Kidney (tissue), 14 donors: Measurements from ENCODE around the gene CHAF1B. TPM values are rescaled to one million over a fixed set of nuclear protein-coding genes. Genes with fewer than 3 reads are reported as not detected.

Experiments
- DNase-seq, 5 donors: peaks; one replicate each; pipeline ENCODE4 v3.0.0-alpha.2; 2013 to 2020
- FAIRE-seq: peaks from 2 replicates; lab custom pipeline; 2012; peaks lifted over from hg19 to GRCh38; lab: Jason Lieb, UNC
- H3K27ac ChIP-seq, 2 donors: one replicate each; pipeline ENCODE4 v1.7.0; 2013; ENCODE audit warnings: low read depth in 2 of 2, low read length in 2 of 2, inconsistent platforms in 1 of 2
- H3K27me3 ChIP-seq: one replicate; pipeline ENCODE4 v1.7.1; 2013; ENCODE audit warnings: low read length, inconsistent platforms; ENCODE audit not compliant: control insufficient read depth, insufficient read depth
- H3K36me3 ChIP-seq, 3 donors: one replicate each; pipeline versions ENCODE4 v1.7.0 to v1.7.1; 2013; ENCODE audit warnings: low read length in 3 of 3, control low read depth in 1 of 3, inconsistent platforms in 1 of 3; ENCODE audit not compliant: insufficient read depth in 3 of 3, control insufficient read depth in 2 of 3
- H3K4me1 ChIP-seq, 3 donors: one replicate each; pipeline versions ENCODE4 v1.7.0 to v1.7.1; 2013; ENCODE audit warnings: low read length in 3 of 3, inconsistent platforms in 1 of 3, low read depth in 1 of 3; ENCODE audit not compliant: control insufficient read depth in 2 of 3, insufficient read depth in 2 of 3
- H3K4me3 ChIP-seq, 3 donors: one replicate each; pipeline versions ENCODE4 v1.7.0 to v1.8.1; 2013; ENCODE audit warnings: low read length in 3 of 3, control low read depth in 1 of 3, inconsistent platforms in 1 of 3
- H3K9ac ChIP-seq, 3 donors: one replicate each; pipeline versions ENCODE4 v1.7.0 to v1.7.1; 2013; ENCODE audit warnings: low read length in 3 of 3, control low read depth in 1 of 3, inconsistent platforms in 1 of 3
- H3K9me3 ChIP-seq, 3 donors: one replicate each; pipeline versions ENCODE4 v1.7.0 to v1.7.1; 2013; ENCODE audit warnings: low read length in 3 of 3, control low read depth in 1 of 3, inconsistent platforms in 1 of 3; ENCODE audit not compliant: control insufficient read depth in 2 of 3, insufficient read depth in 1 of 3
- intact Hi-C: fragments of 100-400 bp; cut with DNase I; formaldehyde crosslinking; loops from one replicate; pipeline ENCODE4 v1.11.1; 2022
- polyA plus RNA-seq: library from polyadenylated mRNA; stranded (reverse); fragments of 350-450 nt; fragmentation: Illumina TruSeq; extraction: RNeasy Lipid Tissue Mini Kit (QIAGEN cat#74804); gene quantifications from one replicate; pipeline ENCODE4 v1.2.3, GENCODE V29; 2014; ENCODE audit warnings: low read depth, low replicate concordance; ENCODE audit not compliant: insufficient read depth
- total RNA-seq: library from RNA; stranded (reverse); fragmentation: NEBNext Ultra II Directional; extraction: Animal tissue kit (Norgen Biotek cat#: 25700); gene quantifications from one replicate; pipeline ENCODE4 v1.2.1, GENCODE V29; 2021
- TF ChIP-seq, protein P1 (sequence below): IDR thresholded peaks from 3 replicates; pipeline ENCODE4 v1.5.1; 2012; ENCODE audit warnings: mild to moderate bottlenecking, moderate library complexity, borderline replicate concordance; ENCODE audit not compliant: insufficient read depth; ENCODE audit errors: extremely low read depth
- donor health status: control.
- donor health status: control.
- donor health status: control.
- donor health status: control.
- donor health status: control.
- donor health status: DM: yes; HTN: yes; CAD: no.
- donor health status: Normal renal cell carcinoma (clear cell type).

CHAF1B gene
- total and polyA plus RNA-seq, 2 donors from 2014 or later, result 1.0 to 2.5 TPM

DNA sequence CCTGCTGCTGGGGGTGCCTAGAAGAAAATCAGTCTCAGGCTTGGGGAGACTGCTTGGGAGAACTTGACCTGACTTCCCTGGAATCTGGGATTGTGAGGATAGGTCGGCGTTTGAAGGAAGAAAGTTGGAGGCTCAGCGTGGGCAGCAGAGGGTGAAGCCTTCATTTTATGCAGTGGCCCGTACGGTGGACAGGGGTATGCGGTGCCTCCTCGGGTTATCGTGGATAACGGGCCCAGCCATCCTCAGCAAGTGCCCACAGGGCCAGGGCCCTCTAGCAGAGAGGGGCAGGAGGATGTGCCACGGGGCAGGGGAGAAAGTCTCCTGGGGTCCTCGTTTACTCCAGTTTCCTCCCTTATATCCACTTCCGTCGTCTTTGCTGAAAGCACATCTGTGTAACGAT, 34.0 kb downstream of the CHAF1B start:
- no peak for FAIRE-seq
- intact Hi-C loops, result no loop called here
- Histone ChIP-seq H3K27me3 (no peaks in the 10 kb centered on the region), H3K4me3 (no peak overlapping the region), H3K27ac (no peak overlapping the region), H3K36me3 (no peaks in the 10 kb centered on the region), H3K9ac (no peak overlapping the region), H3K4me1 (no peaks in the 10 kb centered on the region), H3K9me3 (no peaks in the 10 kb centered on the region)
- DNase-seq, result peak in 1 of 5 donors; percentile 23
- TF ChIP-seq, protein P1, sequence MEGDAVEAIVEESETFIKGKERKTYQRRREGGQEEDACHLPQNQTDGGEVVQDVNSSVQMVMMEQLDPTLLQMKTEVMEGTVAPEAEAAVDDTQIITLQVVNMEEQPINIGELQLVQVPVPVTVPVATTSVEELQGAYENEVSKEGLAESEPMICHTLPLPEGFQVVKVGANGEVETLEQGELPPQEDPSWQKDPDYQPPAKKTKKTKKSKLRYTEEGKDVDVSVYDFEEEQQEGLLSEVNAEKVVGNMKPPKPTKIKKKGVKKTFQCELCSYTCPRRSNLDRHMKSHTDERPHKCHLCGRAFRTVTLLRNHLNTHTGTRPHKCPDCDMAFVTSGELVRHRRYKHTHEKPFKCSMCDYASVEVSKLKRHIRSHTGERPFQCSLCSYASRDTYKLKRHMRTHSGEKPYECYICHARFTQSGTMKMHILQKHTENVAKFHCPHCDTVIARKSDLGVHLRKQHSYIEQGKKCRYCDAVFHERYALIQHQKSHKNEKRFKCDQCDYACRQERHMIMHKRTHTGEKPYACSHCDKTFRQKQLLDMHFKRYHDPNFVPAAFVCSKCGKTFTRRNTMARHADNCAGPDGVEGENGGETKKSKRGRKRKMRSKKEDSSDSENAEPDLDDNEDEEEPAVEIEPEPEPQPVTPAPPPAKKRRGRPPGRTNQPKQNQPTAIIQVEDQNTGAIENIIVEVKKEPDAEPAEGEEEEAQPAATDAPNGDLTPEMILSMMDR, result no peak

DNA sequence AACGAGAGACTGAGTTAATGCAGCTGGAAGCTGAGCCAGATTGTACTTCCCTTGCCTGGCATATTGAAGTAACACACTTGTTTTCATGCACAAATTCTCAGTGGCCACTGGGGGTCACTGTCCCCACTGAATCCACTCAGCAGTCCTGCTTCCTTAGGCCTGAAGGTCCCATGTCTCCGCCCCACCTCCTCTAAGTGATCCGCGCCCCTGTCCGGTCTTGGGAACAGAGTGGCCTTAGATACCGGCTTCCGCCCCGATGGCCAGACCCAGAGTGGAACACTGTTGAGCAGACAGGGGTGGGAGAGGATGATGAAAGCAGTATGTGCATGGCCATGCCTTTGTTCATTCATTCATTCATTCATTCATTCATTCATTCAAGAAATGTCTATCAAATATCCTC, 34.8 kb downstream of the CHAF1B start:
- FAIRE-seq (no peak), DNase-seq (peak; percentile 90 to 97 (median 94))
- Histone ChIP-seq H3K9me3 (no peaks in the 10 kb centered on the region), H3K4me1 (no peaks in the 10 kb centered on the region), H3K4me3 (no peak overlapping the region), H3K27me3 (no peaks in the 10 kb centered on the region), H3K9ac (no peak overlapping the region), H3K36me3 (no peaks in the 10 kb centered on the region), H3K27ac (no peak overlapping the region)
- intact Hi-C loops, result no loop called here
- TF ChIP-seq, protein P1, result peak; percentile 88

DNA sequence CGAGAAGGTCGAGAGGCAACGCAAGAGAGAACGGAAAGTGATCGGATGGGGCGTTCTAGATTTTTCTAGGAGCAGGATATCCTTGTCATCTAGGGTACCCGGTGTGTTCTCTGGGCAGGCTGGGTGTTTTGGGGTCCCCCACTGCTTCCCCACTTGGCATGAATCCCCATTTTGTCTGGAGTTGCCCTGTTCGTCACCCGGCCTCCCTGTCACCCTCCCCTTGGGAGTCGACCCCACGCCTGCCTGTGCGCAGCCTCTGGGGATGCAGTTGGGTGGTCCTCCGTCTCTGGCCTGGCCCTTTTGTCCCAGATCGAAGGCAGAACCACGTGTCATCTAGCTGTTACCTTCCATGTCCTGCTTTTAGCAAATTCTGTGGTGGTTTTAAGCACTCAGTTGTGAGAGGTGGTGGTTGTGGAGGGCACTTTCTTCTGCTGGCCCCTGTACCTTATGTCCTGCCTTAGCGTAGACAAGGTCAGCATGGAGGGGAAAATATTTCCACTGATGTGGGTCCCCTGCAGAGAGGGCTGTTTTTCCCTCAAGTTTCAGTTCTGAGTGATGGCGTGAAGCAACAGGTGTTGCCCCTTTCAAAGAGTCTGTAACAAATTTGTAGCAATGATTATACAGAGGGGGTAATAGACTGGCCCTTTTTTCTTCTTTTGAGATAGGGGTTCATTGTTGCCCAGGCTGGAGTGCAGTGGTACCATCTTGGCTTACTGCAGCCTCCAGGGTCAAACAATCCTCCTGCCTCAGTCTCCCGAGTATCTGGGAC, 35.6 kb downstream of the CHAF1B start:
- no peak for FAIRE-seq
- TF ChIP-seq, protein P1, result no peak
- intact Hi-C loops, result no loop called here

More for the DNA sequence above, 35.6 kb downstream of the CHAF1B start:
- no peaks in the 10 kb centered on the region for H3K27me3 ChIP-seq
- H3K36me3 ChIP-seq, result no peaks in the 10 kb centered on the region
- H3K9me3 ChIP-seq, result no peaks in the 10 kb centered on the region
- DNase-seq, result peak in 1 of 5 donors; percentile 45
- H3K4me3 ChIP-seq, result no peak overlapping the region
- no peaks in the 10 kb centered on the region for H3K4me1 ChIP-seq
- H3K27ac ChIP-seq, result no peak overlapping the region
- H3K9ac ChIP-seq, result peak overlapping the region in 1 of 3 donors; percentile 1
